ENCODE measurements around the gene CNN3. TPM values are rescaled to one million over a fixed set of nuclear protein-coding genes. Genes with fewer than 3 reads are reported as not detected.

Gene CNN3
- total RNA-seq, 2 donors from 2014 or later = 82.2 to 124 TPM

GRCh38 chr1:94908190-94908589 is 18.7 kb downstream of the CNN3 start:
- no peaks in the 10 kb centered on the region for H3K27me3 ChIP-seq
- H3K36me3 ChIP-seq = peaks cover 1% of the 10 kb centered on the region
- H3K4me3 ChIP-seq = no peak overlapping the region
- no peaks in the 10 kb centered on the region for H3K9me3 ChIP-seq
- no peak for DNase-seq (ENCODE audit: low spot score)
- no peak overlapping the region for H3K27ac ChIP-seq
- peaks cover 0 to 72% of the 10 kb centered on the region in 2 donors for H3K4me1 ChIP-seq
- no peak for TF ChIP-seq CTCF (IDR thresholded peaks at IDR 0.05)

- Histone ChIP-seq H3K27ac (no peak overlapping the region), H3K4me3 (no peak overlapping the region), H3K4me1 (peaks cover 0 to 64% of the 10 kb centered on the region in 2 donors), H3K36me3 (peaks cover 12% of the 10 kb centered on the region), H3K27me3 (no peaks in the 10 kb centered on the region), H3K9me3 (no peaks in the 10 kb centered on the region)
- no peak for DNase-seq (ENCODE audit: low spot score)
- no peak for TF ChIP-seq CTCF (IDR thresholded peaks at IDR 0.05)
Measured at GRCh38 chr1:94907136-94907535, 19.8 kb downstream of the CNN3 start.

GRCh38 chr1:94906382-94906781 is 20.5 kb downstream of the CNN3 start:
- TF ChIP-seq CTCF (IDR thresholded peaks at IDR 0.05) = no peak
- Histone ChIP-seq H3K27ac (no peak overlapping the region), H3K36me3 (peaks cover 20% of the 10 kb centered on the region), H3K27me3 (no peaks in the 10 kb centered on the region), H3K4me1 (peaks cover 0 to 57% of the 10 kb centered on the region in 2 donors), H3K4me3 (no peak overlapping the region), H3K9me3 (no peaks in the 10 kb centered on the region)
- DNase-seq (ENCODE audit: low spot score) = no peak

GRCh38 chr1:94905207-94905606 is 21.7 kb downstream of the CNN3 start:
- no peak for DNase-seq (ENCODE audit: low spot score)
- peaks cover 0 to 48% of the 10 kb centered on the region in 2 donors for H3K4me1 ChIP-seq
- H3K36me3 ChIP-seq = peaks cover 30% of the 10 kb centered on the region

GRCh38 chr1:94903280-94904009 is 23.5 kb downstream of the CNN3 start:
- no peaks in the 10 kb centered on the region for H3K27me3 ChIP-seq
- peaks cover 0 to 45% of the 10 kb centered on the region in 2 donors for H3K4me1 ChIP-seq
- DNase-seq (ENCODE audit: low spot score) = no peak
- no peak overlapping the region for H3K4me3 ChIP-seq
- no peak for TF ChIP-seq CTCF (IDR thresholded peaks at IDR 0.05)
- no peaks in the 10 kb centered on the region for H3K9me3 ChIP-seq
- no peak overlapping the region for H3K27ac ChIP-seq
- H3K36me3 ChIP-seq = peaks cover 44% of the 10 kb centered on the region

More at GRCh38 chr1:94905207-94905606, 21.7 kb downstream of the CNN3 start:
- Histone ChIP-seq H3K9me3 (no peaks in the 10 kb centered on the region), H3K27me3 (no peaks in the 10 kb centered on the region), H3K4me3 (no peak overlapping the region), H3K27ac (no peak overlapping the region)
- no peak for TF ChIP-seq CTCF (IDR thresholded peaks at IDR 0.05)

GRCh38 chr1:94901841-94902240 is 25.1 kb downstream of the CNN3 start:
- no peaks in the 10 kb centered on the region for H3K9me3 ChIP-seq
- H3K4me1 ChIP-seq = peaks cover 0 to 44% of the 10 kb centered on the region in 2 donors
- no peaks in the 10 kb centered on the region for H3K27me3 ChIP-seq
- H3K27ac ChIP-seq = no peak overlapping the region
- no peak for TF ChIP-seq CTCF (IDR thresholded peaks at IDR 0.05)
- H3K36me3 ChIP-seq = peaks cover 58% of the 10 kb centered on the region
- no peak overlapping the region for H3K4me3 ChIP-seq
- DNase-seq (ENCODE audit: low spot score) = no peak
